Activated CD8-positive, alpha-beta T cell treated with anti-CD3 and anti-CD28 coated beads, Interleukin-2, amount 10 ng/mL, durations not matched to agents 7 days and 5 days (primary cell): ENCODE measurements around the gene GPR65. TPM values are rescaled to one million over a fixed set of nuclear protein-coding genes. Genes with fewer than 3 reads are reported as not detected.

ENCODE experiments used
- ATAC-seq: fragments of 150-1000 bp; cut with Tn5 transposase; one replicate; pipeline ENCODE4 v1.10.0; 2021; ENCODE audit warnings: moderate library complexity
- CTCF ChIA-PET: fragments of 350-600 bp; sonication (Branson Sonifier 250); formaldehyde crosslinking; loops from one replicate; lab custom pipeline; 2021; ENCODE audit warnings: antibody characterized with exemption; lab: Charles Lee
- POLR2A ChIA-PET: fragments of 350-600 bp; sonication (Branson Sonifier 250); formaldehyde crosslinking; loops from one replicate; lab custom pipeline; 2021; ENCODE audit warnings: antibody characterized with exemption; lab: Charles Lee
- DNase-seq: peaks from one replicate; pipeline ENCODE4 v3.0.0-alpha.2; 2020
- H3K27ac Mint-ChIP-seq: one replicate; pipeline ENCODE4 v1.8.0; 2021; ENCODE audit warnings: mild to moderate bottlenecking, mixed read lengths
- H3K27me3 Mint-ChIP-seq: one replicate; pipeline ENCODE4 v1.8.0; 2021; ENCODE audit warnings: low read depth, mixed read lengths
- H3K36me3 Mint-ChIP-seq: one replicate; pipeline ENCODE4 v1.8.0; 2021; ENCODE audit warnings: low read depth, mixed read lengths
- H3K4me1 Mint-ChIP-seq: one replicate; pipeline ENCODE4 v1.8.0; 2021; ENCODE audit warnings: low read depth, mixed read lengths
- H3K4me3 Mint-ChIP-seq: one replicate; pipeline ENCODE4 v1.8.0; 2021; ENCODE audit warnings: mild to moderate bottlenecking, mixed read lengths
- H3K9me3 Mint-ChIP-seq: one replicate; pipeline ENCODE4 v1.8.0; 2022; ENCODE audit warnings: mixed read lengths; ENCODE audit not compliant: insufficient read depth
- total RNA-seq, 2 experiments: library from RNA; stranded (reverse); gene quantifications; one replicate each; pipeline ENCODE4 v1.2.3, GENCODE V29; 2021

The GPR65 gene
- total RNA-seq, 2 experiments from 2014 or later, result 21.9 to 22.9 TPM

- H3K27ac Mint-ChIP-seq, result no peak overlapping the region
- H3K9me3 Mint-ChIP-seq, result no peaks in the 10 kb centered on the region
- POLR2A ChIA-PET, result no interaction called here
- H3K27me3 Mint-ChIP-seq, result no peaks in the 10 kb centered on the region
- H3K36me3 Mint-ChIP-seq, result peaks cover 29% of the 10 kb centered on the region
- CTCF ChIA-PET, result interaction anchor here (1.7 kb wide), 1 partner anchor 46 kb away, joined by 8 read pairs; no protein-coding TSS in a partner anchor
- DNase-seq (no peak), ATAC-seq (no peak)
- no peak overlapping the region for H3K4me3 Mint-ChIP-seq
- H3K4me1 Mint-ChIP-seq, result peaks cover 51% of the 10 kb centered on the region
These were observed 14.3 kb upstream of the GPR65 start for GRCh38 chr14:87990682-87991081.

DNA sequence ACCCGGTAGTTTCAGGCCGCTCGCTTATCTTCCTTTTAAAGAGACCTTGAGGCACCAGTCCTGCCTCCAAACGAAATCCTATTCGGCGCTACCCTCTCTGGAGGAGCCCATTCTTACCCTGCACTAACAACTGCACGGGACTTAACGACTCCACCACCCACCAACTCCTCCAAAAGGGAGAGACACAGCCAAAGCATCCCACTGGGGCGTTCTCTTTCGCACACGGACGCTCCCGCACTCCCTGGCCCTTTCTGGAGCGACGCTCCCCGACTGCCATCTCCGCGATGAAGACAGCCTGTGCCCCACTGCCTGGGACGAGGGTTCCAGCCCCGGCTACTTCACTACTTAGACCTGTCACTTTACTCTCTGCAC lies 12.6 kb upstream of the GPR65 start:
- DNase-seq (no peak), ATAC-seq (no peak)
- CTCF ChIA-PET, result interaction anchor here (0.9 to 5.0 kb wide), 9 partner anchors 9 to 176 kb away, joined by 3 to 43 read pairs (median 8); partner anchors contain the start of gene GPR65
- no peaks in the 10 kb centered on the region for H3K27me3 Mint-ChIP-seq
- peak overlapping the region; percentile 93 for H3K27ac Mint-ChIP-seq
- POLR2A ChIA-PET, result interaction anchor here (0.7 to 5.3 kb wide), 9 partner anchors 12 to 47 kb away, joined by 3 to 161 read pairs (median 4); partner anchors contain the start of gene GPR65
- peaks cover 61% of the 10 kb centered on the region for H3K4me1 Mint-ChIP-seq
- no peaks in the 10 kb centered on the region for H3K9me3 Mint-ChIP-seq
- H3K4me3 Mint-ChIP-seq, result peak overlapping the region; percentile 91
- peaks cover 18% of the 10 kb centered on the region for H3K36me3 Mint-ChIP-seq

- H3K4me3 Mint-ChIP-seq, result peak within 1 kb of the TSS; percentile 91
- peaks cover 18% of the 10 kb centered on the region for H3K36me3 Mint-ChIP-seq
- POLR2A ChIA-PET, result interaction anchor here (0.7 to 5.3 kb wide), 12 partner anchors 9 to 564 kb away, joined by 3 to 161 read pairs (median 4); partner anchors contain the start of gene GPR65
- H3K27ac Mint-ChIP-seq, result peak within 1 kb of the TSS; percentile 93
- no peaks in the 10 kb centered on the region for H3K9me3 Mint-ChIP-seq
- H3K4me1 Mint-ChIP-seq, result peaks cover 61% of the 10 kb centered on the region
- ATAC-seq, result peak; percentile 93
- no peaks in the 10 kb centered on the region for H3K27me3 Mint-ChIP-seq
- CTCF ChIA-PET, result interaction anchor here (0.9 to 5.0 kb wide), 10 partner anchors 9 to 176 kb away, joined by 3 to 43 read pairs (median 10); partner anchors contain the start of gene GPR65
- peak; percentile 98 for DNase-seq
These were observed 12.0 kb upstream of the GPR65 start, which contains the start of gene GALC for GRCh38 chr14:87992718-87993628. Gene GALC (minus strand): TSS chr14:87993182. CDS start chr14:87993164, 18 bp downstream.

DNA sequence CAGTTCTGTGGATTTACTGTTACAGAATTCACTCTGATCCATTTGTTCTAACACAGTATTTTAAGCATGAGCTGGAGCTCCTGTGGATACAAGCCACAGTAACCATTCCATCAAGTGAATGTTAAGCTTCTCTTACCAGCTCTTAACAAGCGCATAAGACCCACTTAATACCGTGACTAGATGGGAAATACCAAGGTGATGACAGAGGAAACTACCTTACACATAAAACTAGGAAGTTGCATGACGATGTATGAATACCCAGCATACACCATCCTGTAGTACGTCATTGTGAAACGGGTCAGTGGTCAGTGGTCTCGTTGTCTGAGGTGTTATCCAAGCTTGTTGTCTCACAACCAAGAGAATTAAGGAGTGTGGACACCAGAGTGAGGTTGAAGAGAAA lies 10.0 kb upstream of the GPR65 start:
- Mint-ChIP-seq H3K36me3 (peaks cover 12% of the 10 kb centered on the region), H3K4me1 (peaks cover 66% of the 10 kb centered on the region), H3K9me3 (no peaks in the 10 kb centered on the region), H3K27ac (peak overlapping the region; percentile 80), H3K4me3 (peak overlapping the region; percentile 16), H3K27me3 (no peaks in the 10 kb centered on the region)
- peak; percentile 46 for DNase-seq
- ChIA-PET CTCF (interaction anchor here (0.6 to 5.0 kb wide), 12 partner anchors 7 to 194 kb away, joined by 3 to 43 read pairs (median 7); partner anchors contain the start of gene GPR65), POLR2A (interaction anchor here (0.6 to 5.3 kb wide), 6 partner anchors 10 to 50 kb away, joined by 3 to 161 read pairs (median 4); partner anchors contain the start of gene GPR65)
- ATAC-seq, result no peak

DNA sequence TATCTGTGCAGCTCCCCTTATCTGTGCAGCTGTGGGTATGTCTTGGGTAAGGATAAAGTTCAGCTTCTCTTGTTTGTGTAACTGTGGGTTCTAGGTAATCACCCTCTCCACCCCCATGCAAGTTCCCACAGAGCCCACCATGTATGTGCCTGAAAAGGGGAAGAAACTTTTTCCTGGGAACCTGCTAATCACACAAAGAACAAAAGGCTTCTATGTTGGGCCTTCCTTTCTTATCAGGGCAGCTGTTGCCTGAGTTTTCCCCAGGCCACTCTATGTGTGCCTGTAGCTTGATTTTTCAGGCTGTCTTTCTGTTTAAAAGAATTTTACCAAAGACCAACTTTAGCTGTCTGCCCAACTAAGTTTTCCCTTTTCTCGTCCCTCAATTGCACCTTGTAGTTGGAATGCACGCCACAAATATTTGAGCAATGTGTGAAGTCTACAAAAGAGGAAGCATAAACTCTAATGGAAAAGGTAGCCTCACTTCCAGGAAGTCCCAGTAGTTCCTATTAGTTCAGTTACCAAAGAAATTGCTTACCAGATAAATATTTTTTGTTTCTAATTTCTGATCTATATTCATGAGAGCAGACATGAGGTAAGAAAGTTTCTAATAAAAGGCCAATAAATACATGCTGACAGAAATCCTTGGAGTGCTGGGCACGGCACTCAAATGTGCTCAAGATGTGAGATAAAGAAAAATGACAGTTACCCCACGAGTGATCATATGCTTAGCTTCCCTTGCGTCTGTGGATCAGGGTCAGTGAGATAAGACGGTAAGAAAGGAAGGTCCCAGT lies 9.2 kb upstream of the GPR65 start:
- Mint-ChIP-seq H3K27me3 (no peaks in the 10 kb centered on the region), H3K4me1 (peaks cover 70% of the 10 kb centered on the region), H3K36me3 (peaks cover 12% of the 10 kb centered on the region), H3K9me3 (no peaks in the 10 kb centered on the region), H3K4me3 (no peak overlapping the region), H3K27ac (peak overlapping the region; percentile 80)
- POLR2A ChIA-PET, result interaction anchor here (0.6 to 5.3 kb wide), 5 partner anchors 9 to 51 kb away, joined by 3 to 161 read pairs (median 5); partner anchors contain the start of gene GPR65
- ATAC-seq, result no peak
- CTCF ChIA-PET, result interaction anchor here (0.6 to 5.0 kb wide), 10 partner anchors 9 to 173 kb away, joined by 3 to 43 read pairs (median 7); partner anchors contain the start of gene GPR65
- no peak for DNase-seq

DNA sequence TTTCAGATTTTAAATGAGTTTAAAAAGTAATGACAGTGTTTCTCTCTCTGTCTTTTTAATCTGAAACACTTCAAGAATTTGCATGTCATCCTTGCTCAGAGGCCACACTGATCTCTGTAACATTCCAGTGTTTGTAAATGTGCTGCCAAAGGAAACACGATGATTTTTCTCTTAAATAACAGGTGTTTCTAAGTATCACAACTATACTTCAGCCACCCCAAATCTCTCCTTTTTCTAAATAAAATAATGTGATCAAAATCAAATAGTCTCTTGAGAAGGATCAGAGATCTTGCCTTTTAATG lies 8.7 kb upstream of the GPR65 start:
- POLR2A ChIA-PET, result interaction anchor here (5.3 kb wide), 1 partner anchor 8 kb away, joined by 161 read pairs; the partner anchor contains the start of gene GPR65
- Mint-ChIP-seq H3K4me3 (no peak overlapping the region), H3K4me1 (peaks cover 71% of the 10 kb centered on the region), H3K9me3 (no peaks in the 10 kb centered on the region), H3K27me3 (no peaks in the 10 kb centered on the region), H3K27ac (peak overlapping the region; percentile 24), H3K36me3 (peaks cover 16% of the 10 kb centered on the region)
- CTCF ChIA-PET, result interaction anchor here (1.9 to 5.0 kb wide), 4 partner anchors 10 to 50 kb away, joined by 6 to 43 read pairs (median 10); no protein-coding TSS in a partner anchor
- ATAC-seq (no peak), DNase-seq (no peak)

GRCh38 chr14:87998482-87998881 lies 6.5 kb upstream of the GPR65 start:
- Mint-ChIP-seq H3K4me1 (peaks cover 76% of the 10 kb centered on the region), H3K9me3 (no peaks in the 10 kb centered on the region), H3K36me3 (peaks cover 18% of the 10 kb centered on the region), H3K4me3 (no peak overlapping the region), H3K27me3 (no peaks in the 10 kb centered on the region), H3K27ac (no peak overlapping the region)
- DNase-seq (no peak), ATAC-seq (no peak)
- ChIA-PET CTCF (no interaction called here), POLR2A (no interaction called here)

- no peak overlapping the region for H3K4me3 Mint-ChIP-seq
- POLR2A ChIA-PET, result interaction anchor here (0.6 kb wide), 1 partner anchor 74 kb away, joined by 3 read pairs; no protein-coding TSS in a partner anchor
- H3K4me1 Mint-ChIP-seq, result peaks cover 74% of the 10 kb centered on the region
- no peak overlapping the region for H3K27ac Mint-ChIP-seq
- CTCF ChIA-PET, result no interaction called here
- H3K27me3 Mint-ChIP-seq, result no peaks in the 10 kb centered on the region
- DNase-seq (no peak), ATAC-seq (no peak)
- no peaks in the 10 kb centered on the region for H3K9me3 Mint-ChIP-seq
- H3K36me3 Mint-ChIP-seq, result peaks cover 18% of the 10 kb centered on the region
These were observed 5.7 kb upstream of the GPR65 start for GRCh38 chr14:87999277-87999676.

DNA sequence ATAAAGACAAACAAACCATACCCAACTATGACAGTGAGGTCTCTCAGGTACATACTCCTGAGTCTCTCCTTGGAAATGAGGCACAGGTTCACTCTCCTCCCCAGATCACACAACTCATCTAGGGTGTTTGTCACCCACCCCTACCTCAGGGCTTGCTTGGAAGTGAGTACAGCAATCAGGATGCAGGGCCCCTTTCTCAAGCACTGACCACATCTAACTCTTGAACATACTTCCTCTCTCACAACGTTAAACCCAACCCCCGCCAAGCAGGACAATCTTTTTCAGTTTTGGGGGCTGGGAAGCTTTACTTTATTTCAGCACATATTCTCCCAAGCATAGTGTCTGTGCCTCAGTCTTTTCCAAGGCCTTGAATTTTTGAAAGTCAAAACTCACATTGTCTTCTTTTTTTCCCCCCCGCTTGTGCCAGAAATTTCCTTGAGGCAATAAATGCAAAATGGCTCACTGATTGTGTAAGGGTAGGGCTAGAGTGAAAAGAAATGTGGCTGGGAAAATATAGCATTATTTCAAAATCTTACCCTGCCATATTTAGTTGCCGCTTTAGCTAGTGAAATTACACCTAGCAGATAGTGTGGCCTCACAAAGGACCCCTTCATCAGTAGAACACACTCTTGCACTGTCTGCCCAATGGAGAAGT lies 2.4 kb upstream of the GPR65 start:
- ChIA-PET CTCF (interaction anchor here (0.7 to 2.6 kb wide), 5 partner anchors 9 to 426 kb away, joined by 3 to 13 read pairs (median 3); partner anchors contain the start of gene GALC), POLR2A (interaction anchor here (0.6 to 6.4 kb wide), 3 partner anchors 9 to 50 kb away, joined by 3 to 161 read pairs (median 9); partner anchors contain the start of gene GALC)
- DNase-seq (peak; percentile 56), ATAC-seq (peak; percentile 13)
- peak overlapping the region; percentile 91 for H3K27ac Mint-ChIP-seq
- H3K9me3 Mint-ChIP-seq, result no peaks in the 10 kb centered on the region
- H3K36me3 Mint-ChIP-seq, result peaks cover 31% of the 10 kb centered on the region
- H3K4me1 Mint-ChIP-seq, result peaks cover 53% of the 10 kb centered on the region
- peak overlapping the region; percentile 49 for H3K4me3 Mint-ChIP-seq
- no peaks in the 10 kb centered on the region for H3K27me3 Mint-ChIP-seq

GRCh38 chr14:88003425-88003824 lies 1.5 kb upstream of the GPR65 start:
- Mint-ChIP-seq H3K4me1 (peaks cover 59% of the 10 kb centered on the region), H3K27ac (peak overlapping the region; percentile 68), H3K27me3 (no peaks in the 10 kb centered on the region), H3K36me3 (peaks cover 38% of the 10 kb centered on the region), H3K4me3 (peak overlapping the region; percentile 49), H3K9me3 (no peaks in the 10 kb centered on the region)
- DNase-seq (no peak), ATAC-seq (no peak)
- POLR2A ChIA-PET, result interaction anchor here (6.4 kb wide), 1 partner anchor 10 kb away, joined by 161 read pairs; the partner anchor contains the start of gene GALC
- CTCF ChIA-PET, result interaction anchor here (0.9 to 4.5 kb wide), 5 partner anchors 8 to 20 kb away, joined by 3 to 24 read pairs (median 7); partner anchors contain the start of gene GALC
